NCI-H748 (cell line): ENCODE results near the gene EXD3.
"Not testable (repeated sequence)": the region's sequence is repeated elsewhere in the genome, so short reads cannot be mapped to it uniquely, and the experiment has no call there.

Experiments used
- DNase-seq: peaks from one replicate; lab custom pipeline; 2025; ENCODE audit not compliant: unreplicated experiment; lab: John Stamatoyannopoulos, UW

Gene EXD3

DNA sequence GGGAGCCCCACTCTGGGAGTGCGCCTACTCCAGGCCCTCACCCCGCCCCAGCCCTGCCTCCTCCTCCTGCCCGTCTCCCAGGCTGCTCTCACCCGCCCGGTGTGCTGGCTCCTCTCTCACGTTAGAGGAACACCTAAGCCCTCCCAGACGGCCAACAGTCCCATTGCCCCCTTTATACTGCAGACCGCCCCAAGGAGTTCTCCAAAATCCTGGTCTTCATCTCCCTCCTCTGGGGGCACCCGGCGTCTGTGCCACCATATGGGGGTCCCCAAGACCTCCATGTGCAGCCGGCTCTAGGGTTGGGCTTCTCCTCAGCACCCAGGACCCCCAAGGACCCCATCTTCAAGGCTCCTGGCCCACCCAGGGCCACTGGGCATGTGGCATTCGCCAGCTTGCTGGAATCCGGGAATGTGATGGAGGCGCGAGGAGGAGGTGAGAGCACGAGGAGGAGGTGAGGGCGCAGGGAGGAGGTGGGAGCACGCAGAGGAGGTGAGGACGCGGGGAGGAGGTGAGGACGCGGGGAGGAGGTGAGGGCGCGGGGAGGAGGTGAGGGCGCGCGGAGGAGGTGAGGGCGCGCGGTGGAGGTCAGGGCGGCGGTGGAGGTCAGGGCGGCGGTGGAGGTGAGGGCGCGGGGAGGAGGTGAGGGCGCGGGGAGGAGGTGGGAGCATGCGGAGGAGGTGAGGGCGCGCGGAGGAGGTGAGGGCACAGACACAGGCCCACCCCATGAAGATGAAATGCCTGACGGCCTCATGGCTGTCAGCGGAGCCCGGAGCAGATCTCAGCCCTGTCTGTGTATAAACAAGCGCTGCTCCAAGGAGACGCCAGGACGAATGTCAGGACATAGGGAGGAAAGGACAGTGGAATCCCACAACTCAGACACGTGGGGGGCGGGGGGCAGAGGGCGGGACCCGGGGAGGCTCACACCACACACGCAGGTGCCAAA lies 41.2 kb downstream of the EXD3 start:
- no peak for DNase-seq

DNA sequence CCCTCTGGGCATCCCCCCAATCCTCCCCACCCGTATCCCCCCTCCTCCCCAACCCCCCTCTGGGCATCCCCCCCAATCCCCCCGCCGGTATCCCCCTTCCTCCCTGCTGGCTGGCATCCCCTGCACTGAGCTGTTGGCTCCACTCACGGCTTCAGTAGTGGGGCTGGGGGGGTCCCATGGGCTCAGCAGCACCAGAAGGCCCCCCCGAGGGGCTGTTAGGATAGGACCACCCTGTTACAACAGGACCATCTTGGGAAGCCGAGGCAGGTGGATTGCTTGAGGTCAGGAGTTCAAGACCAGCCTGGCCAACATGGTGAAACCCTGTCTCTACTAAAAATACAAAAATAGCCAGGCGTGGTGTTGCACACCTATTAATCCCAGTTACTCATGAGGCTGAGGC lies 42.4 kb downstream of the EXD3 start:
- no peak for DNase-seq

DNA sequence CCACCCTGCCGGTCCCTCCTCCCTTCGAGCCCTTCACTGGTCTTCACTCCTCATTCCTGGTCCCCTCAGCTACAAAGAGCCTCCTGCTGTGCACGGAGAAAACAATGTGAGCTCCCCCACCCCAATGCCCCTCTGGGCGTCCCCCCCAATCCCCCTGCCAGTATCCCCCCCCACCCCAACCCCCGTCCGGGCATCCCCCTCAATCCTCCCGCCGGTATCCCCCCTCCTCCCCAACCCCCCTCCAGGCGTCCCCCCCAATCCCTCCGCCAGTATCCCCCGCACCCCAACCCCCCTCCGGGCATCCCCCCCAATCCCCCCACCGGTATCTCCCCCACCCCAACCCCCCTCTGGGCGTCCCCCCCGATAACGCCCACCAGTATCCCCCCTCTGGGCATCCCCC lies 42.8 kb downstream of the EXD3 start:
- no peak for DNase-seq

DNA sequence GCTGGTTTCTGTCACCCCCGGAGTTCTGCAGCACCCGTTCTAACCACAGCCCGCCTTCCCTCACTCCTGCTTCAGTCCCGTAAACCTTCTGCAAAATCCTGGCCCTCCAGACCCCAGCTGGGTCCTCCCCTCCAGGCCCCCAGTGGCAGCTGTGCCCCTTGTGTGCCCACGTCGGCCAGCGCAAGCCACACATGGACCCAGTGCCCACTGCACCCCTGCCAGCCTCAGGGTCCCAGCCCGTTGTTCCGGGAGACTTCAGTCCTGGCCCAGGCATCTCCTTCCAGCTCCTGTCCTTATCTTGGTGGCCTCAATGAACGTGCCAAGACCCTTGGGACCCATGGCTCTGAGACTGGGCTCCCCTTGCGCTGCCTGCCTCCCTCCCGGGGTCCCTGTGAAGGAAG lies 43.2 kb downstream of the EXD3 start:
- no peak for DNase-seq

DNA sequence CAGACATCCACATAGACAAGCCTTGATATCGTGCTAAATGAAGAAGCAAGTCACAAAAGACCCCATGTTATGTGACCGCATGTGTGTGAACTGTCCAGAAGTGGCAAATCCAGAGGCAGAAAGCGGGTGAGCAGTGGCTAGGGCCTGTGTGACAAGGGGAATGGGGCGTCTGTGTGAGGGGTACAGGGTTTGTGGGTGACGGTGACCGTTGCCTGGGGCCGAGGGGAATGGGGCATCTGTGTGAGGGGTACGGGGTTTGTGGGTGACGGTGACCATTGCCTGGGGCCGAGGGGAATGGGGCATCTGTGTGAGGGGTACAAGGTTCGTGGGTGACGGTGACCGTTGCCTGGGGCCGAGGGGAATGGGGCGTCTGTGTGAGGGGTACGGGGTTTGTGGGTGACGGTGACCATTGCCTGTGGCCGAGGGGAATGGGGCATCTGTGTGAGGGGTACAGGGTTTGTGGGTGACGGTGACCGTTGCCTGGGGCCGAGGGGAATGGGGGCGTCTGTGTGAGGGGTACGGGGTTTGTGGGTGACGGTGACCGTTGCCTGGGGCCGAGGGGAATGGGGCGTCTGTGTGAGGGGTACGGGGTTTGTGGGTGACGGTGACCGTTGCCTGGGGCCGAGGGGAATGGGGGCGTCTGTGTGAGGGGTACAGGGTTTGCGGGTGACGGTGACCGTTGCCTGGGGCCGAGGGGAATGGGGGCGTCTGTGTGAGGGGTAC lies 44.1 kb downstream of the EXD3 start:
- not testable (repeated sequence) for DNase-seq

DNA sequence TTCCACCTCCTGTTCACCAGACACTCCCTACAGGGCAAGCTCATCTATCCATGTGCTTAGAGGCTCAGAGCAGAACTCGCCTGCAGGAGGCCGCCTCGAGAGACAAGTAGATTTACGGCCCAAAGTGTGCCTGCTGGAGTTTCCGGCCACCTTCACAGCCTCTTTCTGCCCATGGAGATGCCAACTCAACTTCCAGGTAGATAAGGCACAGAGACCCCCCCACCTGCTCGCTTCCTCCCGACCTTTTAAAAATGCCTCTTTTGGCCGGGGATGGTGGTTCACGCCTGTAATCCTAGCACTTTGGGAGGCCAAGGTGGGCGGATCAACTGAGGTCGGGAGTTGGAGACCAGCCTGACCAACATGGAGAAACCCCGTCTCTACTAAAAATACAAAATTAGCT lies 46.6 kb downstream of the EXD3 start:
- DNase-seq = no peak

DNA sequence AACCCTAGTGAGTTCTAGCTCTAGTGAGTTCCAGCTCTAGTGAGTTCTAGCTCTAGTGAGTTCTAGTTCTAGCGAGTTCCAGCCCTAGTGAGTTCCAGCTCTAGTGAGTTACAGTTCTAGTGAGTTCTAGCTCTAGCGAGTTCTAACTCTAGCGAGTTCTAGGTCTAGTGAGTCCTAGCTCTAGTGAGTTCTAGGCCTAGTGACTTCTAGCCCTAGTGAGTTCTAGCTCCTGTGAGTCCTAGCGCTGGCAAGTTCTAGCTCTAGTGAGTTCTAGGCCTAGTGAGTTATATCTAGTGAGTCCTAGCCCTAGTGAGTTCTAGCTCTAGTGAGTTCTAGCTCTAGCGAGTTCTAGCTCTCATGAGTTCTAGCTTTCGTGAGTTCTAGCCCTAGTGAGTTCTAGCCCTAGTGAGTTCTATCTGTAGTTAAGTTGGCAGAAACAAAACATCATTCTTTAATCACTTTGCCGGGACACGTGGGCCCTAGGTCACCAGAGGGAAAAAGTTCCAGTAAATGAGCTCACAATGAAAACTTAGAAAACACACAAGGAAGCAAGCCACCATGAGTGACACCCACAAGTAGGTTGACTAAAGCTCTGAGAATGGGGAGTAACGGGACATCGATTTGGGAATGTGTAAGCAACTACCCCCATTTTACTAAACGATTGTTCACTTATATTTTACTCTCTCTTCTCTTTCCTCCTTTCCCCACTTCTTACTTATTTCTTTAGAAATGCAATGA lies 47.5 kb downstream of the EXD3 start:
- DNase-seq = no peak

DNA sequence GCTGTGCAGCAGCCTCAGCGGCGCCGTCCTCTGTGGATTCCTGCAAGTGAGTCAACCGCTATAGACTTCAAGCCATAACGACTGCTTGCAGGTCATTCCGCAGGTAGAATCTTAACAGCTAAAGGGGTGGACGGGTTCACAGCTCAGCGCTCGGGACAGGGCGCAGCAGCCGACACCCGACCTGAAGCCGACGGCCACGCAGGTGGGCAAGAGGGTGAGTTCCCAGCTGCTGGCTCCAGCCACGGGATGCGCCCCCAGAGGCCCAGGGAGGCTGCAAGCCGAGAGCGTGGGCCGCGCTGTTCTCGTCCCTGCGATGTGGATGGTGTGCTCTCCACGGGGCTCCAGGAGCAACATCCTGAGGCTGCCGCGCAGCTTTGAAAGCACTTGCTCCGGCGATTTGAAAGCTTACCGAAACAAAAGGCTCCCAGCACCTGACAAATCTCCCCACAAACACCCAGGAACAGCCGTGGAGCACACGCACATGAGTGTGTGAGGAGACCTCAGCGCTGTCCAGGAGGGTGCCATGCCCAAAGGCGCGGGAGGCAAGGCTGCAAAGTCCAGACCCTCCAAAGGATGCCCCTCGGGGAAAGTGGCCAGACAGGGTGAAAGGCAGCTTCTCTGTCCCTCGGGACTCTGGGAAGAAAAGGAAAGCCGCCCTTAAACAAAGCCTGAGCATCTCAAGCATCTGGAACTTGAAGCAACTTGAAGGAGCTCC lies 48.7 kb downstream of the EXD3 start:
- no peak for DNase-seq

DNA sequence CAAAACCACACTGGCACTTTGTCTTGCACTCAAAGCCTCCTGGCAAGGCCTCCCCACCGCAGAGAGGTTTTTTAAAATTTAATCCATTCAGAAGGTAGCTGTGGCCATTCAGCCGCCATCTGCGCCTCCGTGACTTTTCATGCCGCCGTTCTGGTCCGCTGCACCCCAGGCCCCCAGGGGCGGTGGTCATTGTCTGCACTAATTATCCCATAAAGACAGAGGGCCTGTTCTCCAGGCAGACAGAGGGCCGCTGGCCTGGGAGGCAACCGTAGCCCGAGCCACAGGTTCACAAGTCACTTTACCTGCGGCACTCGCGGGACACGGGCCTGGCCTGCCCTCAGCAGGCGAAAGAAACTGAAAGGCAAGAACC lies 49.4 kb downstream of the EXD3 start:
- DNase-seq = peak; percentile 77

DNA sequence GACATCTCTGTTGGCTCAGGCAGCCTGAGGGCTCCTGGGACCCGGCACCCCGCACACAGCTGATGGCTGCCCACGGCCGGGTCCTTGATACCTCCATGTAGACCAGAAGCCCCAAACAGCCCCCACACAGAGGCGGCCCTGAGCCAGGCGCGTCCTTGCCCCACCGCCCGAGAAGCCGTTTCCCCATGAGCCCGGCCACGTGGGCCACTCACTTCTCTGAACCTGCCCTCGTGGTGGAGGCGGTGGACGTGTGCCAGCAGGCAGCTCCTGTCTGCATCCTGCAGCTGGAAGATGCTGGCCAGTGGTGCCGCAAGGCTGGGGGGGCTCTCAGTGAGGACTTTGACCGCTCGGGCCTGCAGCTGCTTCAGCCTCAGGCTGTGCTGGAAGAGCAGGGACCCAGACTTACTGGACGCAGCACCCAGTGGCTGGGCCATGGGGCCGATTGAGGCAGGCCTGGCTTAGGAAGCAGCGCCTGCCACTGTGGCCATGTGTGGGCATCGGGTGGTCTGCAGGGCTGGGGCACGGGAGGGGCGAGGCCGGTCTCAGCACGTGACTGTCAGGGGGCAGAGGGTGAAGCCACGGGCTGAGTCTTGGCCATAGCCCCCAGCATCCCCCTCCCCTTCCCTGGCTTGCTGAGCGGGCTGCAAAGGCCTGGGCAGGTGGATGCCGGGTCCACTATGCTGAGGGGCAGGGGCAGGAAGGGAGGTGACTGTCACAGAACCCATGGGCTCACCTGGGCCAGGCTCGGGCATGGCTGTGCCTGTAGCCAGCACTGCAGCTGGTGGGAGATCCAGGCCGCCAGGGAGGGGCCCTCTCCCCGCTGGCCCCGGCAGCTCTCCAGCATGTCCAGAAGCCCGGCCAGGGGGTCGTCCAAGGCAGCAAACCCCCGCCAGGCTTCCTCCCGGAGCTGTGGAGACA lies 50.0 kb downstream of the EXD3 start:
- DNase-seq = no peak

DNA sequence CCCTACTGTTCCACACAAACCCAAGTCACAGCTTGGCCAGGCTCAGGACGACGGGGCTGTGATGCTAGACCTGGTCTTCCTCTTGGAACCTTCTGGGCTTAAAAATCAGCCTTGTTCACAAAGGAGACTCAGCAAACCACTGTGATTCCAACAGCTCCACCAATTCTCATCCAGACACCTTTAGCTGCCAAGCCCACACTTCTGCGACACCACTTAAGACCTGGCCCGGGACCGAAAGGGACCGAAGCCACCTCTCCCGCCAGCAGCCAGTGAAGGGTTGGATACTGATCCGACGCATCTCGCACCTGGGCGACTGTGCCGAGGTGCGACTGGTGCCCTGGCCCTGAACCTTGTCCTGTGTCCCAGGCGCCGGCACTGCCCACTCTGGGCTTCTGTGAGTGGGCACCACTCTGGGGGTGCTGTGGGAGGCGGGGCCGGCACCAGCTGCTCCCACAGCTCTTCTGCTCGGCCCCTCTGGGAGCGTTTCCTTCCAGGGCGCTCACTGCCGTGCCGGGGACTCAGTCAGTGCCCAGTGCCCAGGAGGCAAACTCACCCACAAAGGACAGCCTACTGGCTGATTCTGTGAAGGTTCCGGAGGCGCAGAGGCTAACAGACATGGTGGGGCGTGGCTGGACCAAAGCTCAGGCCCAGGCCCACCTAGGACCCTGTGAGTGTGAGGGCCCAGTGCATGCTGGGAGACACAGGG lies 50.9 kb downstream of the EXD3 start:
- no peak for DNase-seq

DNA sequence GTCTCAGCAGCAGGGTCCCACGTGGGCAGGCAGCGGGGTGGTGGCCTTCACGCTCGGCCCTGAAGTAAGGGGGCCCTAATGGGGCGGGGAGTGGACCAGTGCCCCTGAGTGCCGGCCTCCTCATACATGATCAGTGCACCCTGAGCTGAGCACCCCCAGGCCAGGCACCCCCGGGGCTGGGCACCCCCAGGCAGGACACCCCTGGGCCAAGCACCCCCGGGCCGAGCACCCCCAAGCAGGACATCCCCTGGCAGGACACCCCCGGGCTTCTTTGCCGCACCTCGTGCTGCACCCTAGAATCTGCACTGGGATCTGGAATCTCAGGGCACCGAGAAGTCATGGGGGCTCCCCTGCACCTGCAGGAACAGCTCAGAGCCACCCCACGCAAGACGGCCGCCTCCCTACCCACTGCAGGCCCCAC lies 51.4 kb downstream of the EXD3 start:
- no peak for DNase-seq

DNA sequence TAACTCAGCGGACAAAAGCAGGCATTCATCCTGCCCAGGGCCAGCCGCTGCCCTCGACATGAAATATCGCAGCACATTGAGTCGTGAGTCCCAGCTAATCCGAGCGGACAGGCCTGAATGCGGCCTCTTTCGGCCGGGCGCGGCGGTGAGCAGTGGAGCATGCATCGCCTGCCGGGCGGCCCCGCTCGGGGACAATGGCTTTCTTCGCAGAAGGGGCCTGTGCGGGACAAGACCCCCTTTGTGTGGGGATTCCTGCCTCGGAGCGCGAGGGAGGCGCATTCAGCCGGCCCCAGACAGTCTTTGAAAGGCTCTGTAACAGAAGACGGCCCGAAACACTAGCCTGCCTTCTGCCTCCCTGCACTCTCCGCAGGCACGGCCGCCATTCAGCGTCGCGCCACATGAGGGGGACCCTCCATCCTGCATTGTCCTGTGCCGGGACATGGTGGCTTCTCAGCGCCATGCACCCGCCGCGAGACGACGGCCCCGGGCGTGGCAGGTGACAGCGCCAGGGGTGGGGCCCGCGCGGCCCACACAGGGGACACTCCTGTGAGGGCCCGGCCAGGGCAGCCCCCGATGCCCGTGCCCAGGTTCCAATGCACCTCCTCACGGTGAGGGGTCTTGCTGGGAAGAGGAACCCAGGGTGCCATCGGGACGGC lies 52.0 kb downstream of the EXD3 start:
- DNase-seq = no peak

DNA sequence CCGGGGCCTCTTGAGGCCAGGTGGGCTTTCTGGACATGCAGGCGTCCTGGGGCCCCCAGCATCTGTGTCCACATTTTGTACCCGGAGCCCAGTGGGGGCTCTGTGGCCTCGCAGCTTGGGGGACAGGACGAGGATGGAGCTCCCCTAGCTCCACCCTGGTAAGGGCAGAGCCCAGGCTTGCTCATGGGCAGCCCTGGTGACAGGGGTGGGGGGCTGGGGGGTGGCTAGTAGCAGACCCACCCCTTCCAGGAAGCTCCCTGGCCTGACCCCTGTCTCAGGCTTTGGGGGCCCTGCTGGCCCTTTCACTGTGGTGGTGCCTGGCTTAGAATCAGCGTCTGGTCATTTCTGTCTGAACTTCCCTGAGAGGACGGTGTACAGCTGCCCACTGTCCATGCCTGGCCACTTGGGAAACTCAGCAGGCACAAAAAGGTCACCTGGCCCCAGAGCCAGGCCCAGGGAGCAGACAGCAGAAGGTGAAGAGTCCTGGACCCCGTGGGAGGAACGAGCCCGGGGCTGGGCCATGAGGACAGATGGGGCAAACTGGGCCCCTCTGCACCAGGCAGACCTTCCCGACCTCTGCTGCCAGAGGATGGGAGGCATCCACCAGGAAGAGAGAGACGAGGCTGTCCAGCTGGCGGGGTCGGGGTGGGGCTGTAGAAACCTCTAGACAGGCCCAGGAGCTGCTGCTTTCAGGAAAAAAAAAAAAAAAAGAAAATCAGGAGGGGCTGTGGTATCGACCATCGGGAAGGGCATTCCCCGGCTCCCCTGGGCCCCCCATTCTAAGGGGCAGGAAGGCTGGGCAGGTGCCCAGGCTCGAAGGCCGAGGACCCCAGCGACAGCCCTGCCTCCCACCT lies 52.8 kb downstream of the EXD3 start:
- DNase-seq = no peak

DNA sequence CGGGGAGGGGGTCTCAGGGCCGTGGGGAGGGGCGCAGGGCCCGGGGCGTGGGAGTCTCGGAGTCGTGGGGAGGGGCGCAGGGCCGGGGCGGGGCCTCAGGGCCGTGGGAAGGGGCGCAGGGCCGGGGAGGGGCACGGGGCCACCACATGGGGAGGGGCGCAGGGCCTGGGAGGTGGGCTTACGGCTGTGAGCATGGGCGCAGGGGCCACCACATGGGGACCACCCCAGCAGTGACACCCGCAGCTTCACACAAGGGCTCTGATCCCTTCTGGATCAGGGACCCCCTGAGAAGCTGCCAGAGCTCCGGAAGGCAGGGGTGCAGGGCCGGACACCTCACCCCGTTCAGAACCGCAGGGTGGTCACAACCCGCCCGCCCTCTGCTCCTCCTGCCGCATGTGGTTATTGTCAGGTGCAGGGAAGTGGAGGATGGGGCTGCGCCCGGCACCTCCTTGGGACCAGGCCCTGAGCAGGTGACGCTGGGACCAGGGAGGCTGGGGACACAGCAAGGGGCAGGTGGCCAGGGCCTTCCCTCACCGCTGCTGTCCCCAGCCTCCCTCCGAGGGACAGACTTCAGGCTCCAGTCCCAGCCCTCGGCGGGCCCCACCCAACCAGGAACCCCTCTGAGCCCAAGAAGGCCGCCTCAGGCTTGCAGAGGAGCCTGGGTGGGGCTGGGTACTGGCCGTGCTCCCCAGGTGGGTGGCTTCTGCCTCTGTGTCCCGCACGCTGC lies 53.7 kb downstream of the EXD3 start:
- DNase-seq = no peak

DNA sequence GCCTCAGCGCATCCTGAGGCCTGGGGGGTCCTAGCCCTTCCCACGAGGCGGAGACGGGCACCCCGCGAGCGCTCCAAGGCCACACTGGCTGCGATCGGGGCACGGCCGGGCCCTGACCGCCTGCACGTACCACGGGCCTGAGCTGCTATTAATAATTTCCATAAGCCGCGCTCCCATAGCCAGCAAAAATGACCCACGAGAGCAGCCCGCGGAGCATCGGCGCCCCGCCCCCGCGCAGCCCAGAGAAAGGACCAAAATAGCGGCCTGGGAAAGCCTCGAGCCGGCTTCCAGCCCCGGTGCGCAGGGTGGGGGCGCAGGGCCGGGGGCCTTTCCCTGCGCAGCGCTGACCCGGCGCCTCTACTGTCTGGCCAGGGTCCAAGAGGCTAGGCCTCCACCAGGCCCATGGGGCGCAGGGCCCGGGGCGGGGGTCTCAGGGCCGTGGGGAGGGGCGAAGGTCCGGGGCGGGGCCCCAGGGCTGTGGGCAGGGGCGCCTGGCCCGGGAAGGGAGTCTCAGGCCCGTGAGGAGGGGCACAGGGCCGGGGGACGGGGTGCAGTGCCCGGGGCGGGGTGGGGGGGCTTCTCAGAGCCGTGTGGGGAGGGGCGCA lies 54.4 kb downstream of the EXD3 start:
- no peak for DNase-seq
